Stimulated activated CD4-positive, alpha-beta T cell treated with anti-CD3 and anti-CD28 coated beads, Interleukin-15, amount 100 ng/mL, for 48 hours (primary cell): ENCODE results near the gene SMARCD2.
"Not testable (repeated sequence)": the region's sequence is repeated elsewhere in the genome, so short reads cannot be mapped to it uniquely, and the experiment has no call there.

Experiments
- DNase-seq, 2 donors: peaks; one replicate each; pipeline ENCODE4 v3.0.0-alpha.2; 2020; ENCODE audit warnings: low read depth in 2 of 2

The SMARCD2 gene

DNA sequence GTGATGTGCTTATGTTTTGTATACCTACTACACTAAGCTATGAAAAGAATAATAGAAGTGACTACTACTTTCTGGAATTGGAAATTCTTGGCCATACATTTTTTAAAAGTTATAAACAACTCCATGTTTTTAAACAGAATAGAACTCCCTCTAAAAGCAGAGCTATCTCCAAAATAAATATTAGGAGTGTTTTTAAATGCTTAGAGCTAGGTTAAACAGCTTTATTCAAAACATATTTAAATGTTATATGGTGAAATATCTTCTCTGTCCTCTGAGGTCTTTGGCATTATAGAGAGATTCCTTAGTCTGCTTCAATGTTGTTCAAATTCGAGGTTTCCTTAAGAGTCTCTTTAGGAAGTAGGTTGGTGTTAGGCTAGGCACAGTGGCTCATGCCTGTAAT, 38.2 kb downstream of the SMARCD2 start:
- DNase-seq = no peak

- DNase-seq = no peak
Observed at GRCh38 chr17:63800783-63801182, 41.7 kb downstream of the SMARCD2 start.

DNA sequence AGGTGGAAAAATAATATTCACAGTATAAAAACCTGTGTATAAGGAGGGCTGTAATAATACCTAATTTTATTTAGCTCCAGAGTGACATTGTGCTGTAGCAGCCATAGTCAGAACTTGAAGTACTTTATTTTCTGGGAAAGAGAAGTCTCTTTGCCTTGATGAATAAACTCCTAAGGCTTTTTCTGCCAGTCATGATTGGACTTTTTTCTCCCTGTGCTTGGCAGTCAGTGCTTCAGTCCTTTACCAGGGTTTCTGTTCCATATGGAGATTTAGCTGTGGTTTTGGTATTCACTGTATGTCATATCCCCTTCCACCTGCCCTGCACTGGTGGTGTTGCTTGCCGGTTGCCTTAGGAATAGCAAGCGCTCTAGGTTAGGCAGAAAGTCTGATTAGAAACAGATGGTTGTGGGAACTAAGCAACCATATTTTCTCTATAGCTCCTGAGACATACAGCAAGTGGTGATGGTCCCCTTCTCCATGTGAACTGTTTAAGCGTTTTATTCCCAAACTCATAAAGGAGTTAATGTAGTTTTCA, 43.8 kb downstream of the SMARCD2 start:
- DNase-seq = no peak

DNA sequence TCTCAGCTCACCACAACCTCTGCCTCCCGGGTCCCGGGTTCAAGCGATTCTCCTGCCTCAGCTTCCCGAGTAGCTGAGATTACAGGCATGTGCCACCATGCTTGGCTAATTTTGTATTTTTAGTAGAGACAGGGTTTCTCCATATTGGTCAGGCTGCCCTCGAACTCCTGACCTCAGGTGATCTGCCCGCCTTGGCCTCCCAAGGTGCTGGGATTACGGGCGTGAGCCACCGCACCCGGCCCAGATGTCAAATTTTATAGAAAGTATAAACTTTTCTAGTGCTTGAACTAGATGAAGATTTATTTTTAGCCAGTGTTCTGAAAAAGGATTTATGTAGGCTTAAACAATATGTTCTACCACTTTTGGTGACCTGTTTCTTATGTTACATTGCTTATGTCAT, 46.1 kb downstream of the SMARCD2 start:
- DNase-seq = not testable (repeated sequence)

- DNase-seq = no peak
Observed at GRCh38 chr17:63792055-63792729, 50.3 kb downstream of the SMARCD2 start.

DNA sequence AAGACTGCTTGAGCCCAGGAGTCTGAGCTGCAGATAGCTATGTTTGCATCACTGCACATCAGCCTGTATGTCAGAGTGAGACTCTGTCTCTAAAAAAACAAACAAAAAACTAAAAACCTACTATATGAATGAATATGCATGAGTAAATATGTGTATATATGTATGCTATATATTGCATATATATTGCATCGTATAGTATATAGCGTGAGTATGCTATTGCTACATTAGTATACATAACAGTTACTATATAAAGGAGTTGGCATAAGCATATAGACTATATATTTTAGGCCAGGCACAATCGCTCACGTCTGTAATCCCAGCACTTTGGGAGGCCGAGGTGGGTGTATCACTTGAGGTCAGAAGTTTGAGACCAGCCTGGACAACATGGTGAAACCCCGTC, 52.4 kb downstream of the SMARCD2 start:
- no peak for DNase-seq

GRCh38 chr17:63786971-63787711, 55.3 kb downstream of the SMARCD2 start:
- no peak for DNase-seq

DNA sequence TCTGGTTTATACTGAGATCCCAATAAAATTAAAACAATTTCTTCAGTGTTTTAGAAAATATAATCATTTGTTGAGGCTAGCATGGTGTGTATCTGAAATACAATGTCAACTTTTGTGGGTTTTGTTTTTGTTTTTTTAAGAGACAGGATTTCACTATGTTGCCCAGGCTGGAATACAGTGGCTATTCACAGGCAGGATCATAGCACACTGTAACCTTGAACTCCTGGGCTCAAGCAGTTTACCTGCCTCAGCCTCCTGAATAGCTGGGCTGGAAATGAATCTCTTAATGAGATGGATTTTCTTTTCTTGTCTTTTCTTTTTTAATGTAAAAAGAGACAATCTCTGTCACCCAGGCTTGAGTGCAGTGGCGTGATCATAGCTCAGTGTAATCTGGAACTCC, 56.4 kb downstream of the SMARCD2 start:
- DNase-seq = no peak

DNA sequence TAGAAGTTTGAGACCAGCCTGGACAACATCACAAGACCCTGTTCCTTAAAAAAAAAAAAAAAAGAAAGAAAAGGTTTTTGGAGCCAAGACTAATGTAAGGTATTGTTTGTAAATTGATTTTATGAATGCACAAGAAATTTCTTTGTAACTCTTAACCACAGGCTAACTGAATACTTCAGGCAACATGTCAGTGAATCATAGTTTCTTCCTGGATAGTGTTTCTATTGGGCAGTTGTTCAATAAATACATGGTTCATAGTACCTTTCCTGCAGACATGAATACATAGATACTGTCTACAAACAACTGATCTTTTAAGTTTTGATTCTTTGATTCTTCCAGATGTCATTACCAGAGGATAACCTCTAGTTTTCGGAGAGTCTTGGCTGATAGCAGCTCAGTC, 56.9 kb downstream of the SMARCD2 start:
- no peak for DNase-seq

DNA sequence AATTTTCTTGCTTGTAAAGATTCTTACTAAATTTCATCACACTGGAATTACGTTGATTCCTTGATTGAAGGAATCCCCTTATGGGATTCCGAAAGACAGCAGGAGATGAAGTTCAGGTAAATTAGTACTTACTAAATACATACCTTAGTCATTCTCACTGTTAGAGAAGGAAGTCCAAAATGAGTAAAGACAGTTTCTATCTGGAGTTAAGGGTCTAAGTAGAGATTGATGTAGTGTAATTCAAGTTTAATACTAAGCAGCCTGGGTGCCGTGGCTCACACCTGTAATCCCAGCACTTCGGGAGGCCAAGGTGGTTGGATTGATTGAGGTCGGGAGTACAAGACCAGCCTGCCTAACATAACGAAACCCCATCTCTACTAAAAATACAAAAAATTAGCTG, 59.0 kb downstream of the SMARCD2 start:
- DNase-seq = no peak
